ENCODE measurements around the gene AKR1B15.
"Not testable (repeated sequence)": the region's sequence is repeated elsewhere in the genome, so short reads cannot be mapped to it uniquely, and the experiment has no call there.

Gene AKR1B15

GRCh38 chr7:134558370-134558769 is 9.5 kb downstream of the AKR1B15 start:
- DNase-seq (ENCODE audit: low read depth, low spot score), result no peak
- no peak overlapping the region for H3K4me3 ChIP-seq (ENCODE audit: low read length)
- no peaks in the 10 kb centered on the region for H3K4me1 ChIP-seq (ENCODE audit: control insufficient read depth, insufficient read depth, low read length)
- no peak overlapping the region for H3K27ac ChIP-seq (ENCODE audit: low read length)
- WGBS (ENCODE audit: insufficient coverage, insufficient read length), result no CpG with 5 or more reads among the region's 5 CpGs
- no peaks in the 10 kb centered on the region for H3K9me3 ChIP-seq (ENCODE audit: control insufficient read depth, insufficient read depth, low read length)
- H3K36me3 ChIP-seq (ENCODE audit: control insufficient read depth, insufficient read depth, low read length), result no peaks in the 10 kb centered on the region
- no peaks in the 10 kb centered on the region for H3K27me3 ChIP-seq (ENCODE audit: control insufficient read depth, insufficient read depth, low read length)

GRCh38 chr7:134561616-134562015 is 12.7 kb downstream of the AKR1B15 start:
- not testable (repeated sequence) for H3K4me1 ChIP-seq (ENCODE audit: control insufficient read depth, insufficient read depth, low read length); H3K27ac ChIP-seq (ENCODE audit: low read length); H3K27me3 ChIP-seq (ENCODE audit: control insufficient read depth, insufficient read depth, low read length); H3K36me3 ChIP-seq (ENCODE audit: control insufficient read depth, insufficient read depth, low read length); H3K9me3 ChIP-seq (ENCODE audit: control insufficient read depth, insufficient read depth, low read length); H3K4me3 ChIP-seq (ENCODE audit: low read length); DNase-seq (ENCODE audit: low read depth, low spot score)
- no CpG with 5 or more reads among the region's 5 CpGs for WGBS (ENCODE audit: insufficient coverage, insufficient read length)

- no peaks in the 10 kb centered on the region for H3K4me1 ChIP-seq (ENCODE audit: control insufficient read depth, insufficient read depth, low read length)
- no peaks in the 10 kb centered on the region for H3K27me3 ChIP-seq (ENCODE audit: control insufficient read depth, insufficient read depth, low read length)
- no peak for DNase-seq (ENCODE audit: low read depth, low spot score)
- no peak overlapping the region for H3K4me3 ChIP-seq (ENCODE audit: low read length)
- no peak overlapping the region for H3K27ac ChIP-seq (ENCODE audit: low read length)
- H3K9me3 ChIP-seq (ENCODE audit: control insufficient read depth, insufficient read depth, low read length), result no peaks in the 10 kb centered on the region
- H3K36me3 ChIP-seq (ENCODE audit: control insufficient read depth, insufficient read depth, low read length), result no peaks in the 10 kb centered on the region
- whole genome bisulfite sequencing (ENCODE audit: insufficient coverage, insufficient read length), result no CpG with 5 or more reads among the region's 6 CpGs
These were observed 13.2 kb downstream of the AKR1B15 start for GRCh38 chr7:134562136-134562535.

GRCh38 chr7:134563398-134563749 is 14.5 kb downstream of the AKR1B15 start:
- not testable (repeated sequence) for H3K9me3 ChIP-seq (ENCODE audit: control insufficient read depth, insufficient read depth, low read length); H3K36me3 ChIP-seq (ENCODE audit: control insufficient read depth, insufficient read depth, low read length); H3K4me3 ChIP-seq (ENCODE audit: low read length); H3K4me1 ChIP-seq (ENCODE audit: control insufficient read depth, insufficient read depth, low read length); DNase-seq (ENCODE audit: low read depth, low spot score); H3K27me3 ChIP-seq (ENCODE audit: control insufficient read depth, insufficient read depth, low read length); H3K27ac ChIP-seq (ENCODE audit: low read length)
- WGBS (ENCODE audit: insufficient coverage, insufficient read length), result no CpG with 5 or more reads among the region's 2 CpGs

- Histone ChIP-seq H3K4me1 (ENCODE audit: control insufficient read depth, insufficient read depth, low read length) (no peaks in the 10 kb centered on the region), H3K4me3 (ENCODE audit: low read length) (no peak overlapping the region), H3K27ac (ENCODE audit: low read length) (no peak overlapping the region), H3K27me3 (ENCODE audit: control insufficient read depth, insufficient read depth, low read length) (no peaks in the 10 kb centered on the region), H3K36me3 (ENCODE audit: control insufficient read depth, insufficient read depth, low read length) (no peaks in the 10 kb centered on the region), H3K9me3 (ENCODE audit: control insufficient read depth, insufficient read depth, low read length) (no peaks in the 10 kb centered on the region)
- DNase-seq (ENCODE audit: low read depth, low spot score), result no peak
- WGBS (ENCODE audit: insufficient coverage, insufficient read length), result no CpG with 5 or more reads among the region's 2 CpGs
These were observed 16.8 kb downstream of the AKR1B15 start for GRCh38 chr7:134565643-134566136.

GRCh38 chr7:134567368-134567767 is 18.5 kb downstream of the AKR1B15 start:
- no CpG with 5 or more reads among the region's 3 CpGs for WGBS (ENCODE audit: insufficient coverage, insufficient read length)
- Histone ChIP-seq H3K9me3 (ENCODE audit: control insufficient read depth, insufficient read depth, low read length) (no peaks in the 10 kb centered on the region), H3K4me3 (ENCODE audit: low read length) (no peak overlapping the region), H3K4me1 (ENCODE audit: control insufficient read depth, insufficient read depth, low read length) (no peaks in the 10 kb centered on the region), H3K36me3 (ENCODE audit: control insufficient read depth, insufficient read depth, low read length) (no peaks in the 10 kb centered on the region), H3K27me3 (ENCODE audit: control insufficient read depth, insufficient read depth, low read length) (no peaks in the 10 kb centered on the region), H3K27ac (ENCODE audit: low read length) (no peak overlapping the region)
- DNase-seq (ENCODE audit: low read depth, low spot score), result no peak

- no CpG with 5 or more reads among the region's 9 CpGs for WGBS (ENCODE audit: insufficient coverage, insufficient read length)
- H3K36me3 ChIP-seq (ENCODE audit: control insufficient read depth, insufficient read depth, low read length); H3K4me3 ChIP-seq (ENCODE audit: low read length); H3K27ac ChIP-seq (ENCODE audit: low read length); DNase-seq (ENCODE audit: low read depth, low spot score); H3K27me3 ChIP-seq (ENCODE audit: control insufficient read depth, insufficient read depth, low read length); H3K4me1 ChIP-seq (ENCODE audit: control insufficient read depth, insufficient read depth, low read length); H3K9me3 ChIP-seq (ENCODE audit: control insufficient read depth, insufficient read depth, low read length): not testable (repeated sequence)
These were observed 21.1 kb downstream of the AKR1B15 start for GRCh38 chr7:134569962-134570361.

GRCh38 chr7:134571101-134571500 is 22.2 kb downstream of the AKR1B15 start:
- no peaks in the 10 kb centered on the region for H3K27me3 ChIP-seq (ENCODE audit: control insufficient read depth, insufficient read depth, low read length)
- H3K4me1 ChIP-seq (ENCODE audit: control insufficient read depth, insufficient read depth, low read length), result no peaks in the 10 kb centered on the region
- WGBS (ENCODE audit: insufficient coverage, insufficient read length), result no CpG with 5 or more reads among the region's 2 CpGs
- no peak overlapping the region for H3K4me3 ChIP-seq (ENCODE audit: low read length)
- no peaks in the 10 kb centered on the region for H3K36me3 ChIP-seq (ENCODE audit: control insufficient read depth, insufficient read depth, low read length)
- H3K9me3 ChIP-seq (ENCODE audit: control insufficient read depth, insufficient read depth, low read length), result no peaks in the 10 kb centered on the region
- DNase-seq (ENCODE audit: low read depth, low spot score), result no peak
- no peak overlapping the region for H3K27ac ChIP-seq (ENCODE audit: low read length)

GRCh38 chr7:134571746-134572461 is 23.0 kb downstream of the AKR1B15 start:
- H3K27me3 ChIP-seq (ENCODE audit: control insufficient read depth, insufficient read depth, low read length), result no peaks in the 10 kb centered on the region

GRCh38 chr7:134574322-134574721 is 25.4 kb downstream of the AKR1B15 start:
- H3K4me3 ChIP-seq (ENCODE audit: low read length), result no peak overlapping the region
- no peak overlapping the region for H3K27ac ChIP-seq (ENCODE audit: low read length)
- no CpG with 5 or more reads among the region's 2 CpGs for WGBS (ENCODE audit: insufficient coverage, insufficient read length)
- H3K27me3 ChIP-seq (ENCODE audit: control insufficient read depth, insufficient read depth, low read length), result no peaks in the 10 kb centered on the region
- DNase-seq (ENCODE audit: low read depth, low spot score), result no peak
- no peaks in the 10 kb centered on the region for H3K36me3 ChIP-seq (ENCODE audit: control insufficient read depth, insufficient read depth, low read length)
- H3K9me3 ChIP-seq (ENCODE audit: control insufficient read depth, insufficient read depth, low read length), result no peaks in the 10 kb centered on the region
- H3K4me1 ChIP-seq (ENCODE audit: control insufficient read depth, insufficient read depth, low read length), result no peaks in the 10 kb centered on the region

More at GRCh38 chr7:134571746-134572461, 23.0 kb downstream of the AKR1B15 start:
- Histone ChIP-seq H3K27ac (ENCODE audit: low read length) (no peak overlapping the region), H3K4me1 (ENCODE audit: control insufficient read depth, insufficient read depth, low read length) (no peaks in the 10 kb centered on the region), H3K4me3 (ENCODE audit: low read length) (no peak overlapping the region), H3K9me3 (ENCODE audit: control insufficient read depth, insufficient read depth, low read length) (no peaks in the 10 kb centered on the region), H3K36me3 (ENCODE audit: control insufficient read depth, insufficient read depth, low read length) (no peaks in the 10 kb centered on the region)
- no peak for DNase-seq (ENCODE audit: low read depth, low spot score)
- no CpG with 5 or more reads among the region's 6 CpGs for WGBS (ENCODE audit: insufficient coverage, insufficient read length)

- no peaks in the 10 kb centered on the region for H3K27me3 ChIP-seq (ENCODE audit: control insufficient read depth, insufficient read depth, low read length)
- DNase-seq (ENCODE audit: low read depth, low spot score), result no peak
- no peak overlapping the region for H3K4me3 ChIP-seq (ENCODE audit: low read length)
- no peak overlapping the region for H3K27ac ChIP-seq (ENCODE audit: low read length)
- H3K4me1 ChIP-seq (ENCODE audit: control insufficient read depth, insufficient read depth, low read length), result no peaks in the 10 kb centered on the region
- H3K36me3 ChIP-seq (ENCODE audit: control insufficient read depth, insufficient read depth, low read length), result no peaks in the 10 kb centered on the region
- 100% methylated on average over 1 of the region's 1 CpG for WGBS (ENCODE audit: insufficient coverage, insufficient read length)
- H3K9me3 ChIP-seq (ENCODE audit: control insufficient read depth, insufficient read depth, low read length), result no peaks in the 10 kb centered on the region
These were observed 35.4 kb downstream of the AKR1B15 start for GRCh38 chr7:134584290-134584689.
